Dedifferentiated amniotic fluid mesenchymal stem cell (primary cell): ENCODE measurements around the gene LYPD8.
"Not testable (repeated sequence)": the region's sequence is repeated elsewhere in the genome, so short reads cannot be mapped to it uniquely, and the experiment has no call there.

ENCODE experiments used
- DNase-seq: peaks from one replicate; pipeline ENCODE4 v3.0.0-alpha.2; 2016; ENCODE audit errors: extremely low spot score

The LYPD8 gene, protein sequence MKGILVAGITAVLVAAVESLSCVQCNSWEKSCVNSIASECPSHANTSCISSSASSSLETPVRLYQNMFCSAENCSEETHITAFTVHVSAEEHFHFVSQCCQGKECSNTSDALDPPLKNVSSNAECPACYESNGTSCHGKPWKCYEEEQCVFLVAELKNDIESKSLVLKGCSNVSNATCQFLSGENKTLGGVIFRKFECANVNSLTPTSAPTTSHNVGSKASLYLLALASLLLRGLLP

DNA sequence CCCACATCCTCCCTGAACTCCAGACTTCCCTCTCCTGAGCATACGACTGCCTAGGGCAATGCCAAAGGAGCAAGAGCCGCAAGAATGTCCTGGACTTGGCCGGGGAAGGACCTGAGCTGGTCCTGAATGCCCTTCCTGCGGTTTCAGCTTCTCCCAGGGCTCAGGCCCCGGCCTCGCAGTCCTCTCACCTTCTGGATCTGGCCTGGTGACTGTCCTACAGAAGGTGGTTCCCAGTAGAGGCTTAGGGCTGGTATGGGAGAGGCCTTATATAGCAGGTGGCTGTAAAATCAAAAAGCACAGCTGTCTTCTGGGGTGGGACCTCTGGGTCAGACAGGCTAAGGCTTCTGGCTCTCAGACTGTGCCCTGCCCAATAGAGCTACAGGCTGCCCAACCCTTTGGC, at the start of gene LYPD8:
Gene LYPD8 (minus strand): TSS at position 243 of the 400 bp plus-strand sequence. CDS start 4,678 bp downstream, outside the sequence.
- DNase-seq, result no peak

DNA sequence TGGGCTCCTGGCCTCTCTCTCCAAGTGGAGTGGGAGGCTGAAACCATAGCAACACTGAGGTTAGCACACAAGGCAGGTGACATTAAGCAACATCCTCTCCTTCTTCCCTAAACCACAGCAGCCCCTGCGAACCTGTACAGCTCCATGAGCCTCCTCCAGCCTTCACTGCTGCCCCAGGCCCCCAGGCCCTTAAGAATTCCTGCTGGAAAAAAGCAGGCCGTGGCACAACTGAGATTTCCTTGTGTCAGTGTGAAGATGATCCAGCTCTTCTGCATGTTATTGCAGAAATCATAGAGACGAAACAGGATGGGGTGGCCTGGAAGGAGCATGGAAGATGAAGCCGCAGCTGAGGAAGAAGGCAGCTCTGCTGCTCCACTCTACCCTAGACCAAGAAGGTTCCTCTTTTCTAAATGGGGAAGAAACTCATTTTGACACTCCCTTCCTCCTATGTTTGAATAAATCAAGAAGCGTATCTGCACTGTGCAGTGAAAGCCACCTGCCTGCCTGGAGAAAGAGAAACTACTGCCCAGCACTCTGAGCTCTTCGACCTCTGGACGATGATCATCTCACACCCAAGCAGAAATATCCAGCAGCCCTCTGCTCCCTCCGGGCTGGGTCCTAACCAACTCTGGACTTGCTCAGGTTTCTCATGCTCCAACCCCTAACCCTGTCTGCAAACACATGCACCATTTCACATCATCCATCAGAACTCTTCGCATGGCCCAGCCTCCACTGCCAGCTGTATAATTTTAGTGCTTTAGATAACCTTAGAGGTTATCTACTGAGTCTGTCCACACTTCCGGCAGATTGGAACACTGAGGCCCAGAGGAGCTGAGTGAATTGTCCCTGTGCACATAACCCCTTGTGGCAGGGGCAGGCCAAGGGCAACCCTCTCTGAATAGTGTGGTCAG, 49.5 kb upstream of the LYPD8 start:
- no peak for DNase-seq

- not testable (repeated sequence) for DNase-seq
Observed at GRCh38 chr1:248803501-248803900, 47.9 kb upstream of the LYPD8 start.

DNA sequence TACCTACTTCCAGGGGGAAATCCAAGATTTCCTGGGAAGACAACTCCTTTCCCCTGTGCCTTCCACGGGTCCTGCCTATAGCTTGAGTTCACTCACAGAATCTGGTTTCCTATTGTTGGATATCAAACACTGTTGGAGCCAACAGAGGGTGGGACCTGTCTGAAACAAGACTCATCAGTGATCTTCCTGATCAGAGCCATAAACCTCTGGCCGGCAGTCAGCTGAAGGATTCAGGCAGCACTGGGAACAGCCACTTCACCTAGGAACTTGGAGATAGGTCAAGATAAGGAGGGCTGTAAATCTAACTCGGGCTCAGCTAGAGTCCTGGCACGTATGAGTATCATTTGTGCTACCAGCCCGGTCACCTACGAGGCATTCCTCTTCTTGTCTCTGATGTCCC, 46.9 kb upstream of the LYPD8 start:
- DNase-seq, result no peak

GRCh38 chr1:248800459-248800858, 44.9 kb upstream of the LYPD8 start:
- no peak for DNase-seq

GRCh38 chr1:248798791-248799190, 43.2 kb upstream of the LYPD8 start:
- DNase-seq, result no peak

DNA sequence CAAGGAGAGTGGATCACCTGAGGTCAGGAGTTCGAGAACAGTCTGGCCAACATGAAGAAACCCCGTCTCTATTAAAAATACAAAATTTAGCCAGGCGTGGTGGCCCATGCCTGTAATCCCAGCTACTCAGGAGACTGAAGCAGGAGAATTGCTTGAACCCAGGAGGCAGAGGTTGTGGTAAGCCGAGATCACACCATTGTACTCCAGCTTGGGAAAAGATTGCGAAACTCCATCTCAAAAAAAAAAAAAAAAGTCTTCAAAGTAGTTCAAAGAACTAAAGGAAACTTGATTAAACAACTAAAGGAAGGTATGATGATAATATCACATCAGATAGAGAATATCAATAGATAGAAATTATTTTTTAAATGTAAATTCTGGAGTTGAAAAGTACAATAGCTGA, 39.1 kb upstream of the LYPD8 start:
- not testable (repeated sequence) for DNase-seq

- DNase-seq, result no peak
Observed at GRCh38 chr1:248793592-248793991, 38.0 kb upstream of the LYPD8 start.

DNA sequence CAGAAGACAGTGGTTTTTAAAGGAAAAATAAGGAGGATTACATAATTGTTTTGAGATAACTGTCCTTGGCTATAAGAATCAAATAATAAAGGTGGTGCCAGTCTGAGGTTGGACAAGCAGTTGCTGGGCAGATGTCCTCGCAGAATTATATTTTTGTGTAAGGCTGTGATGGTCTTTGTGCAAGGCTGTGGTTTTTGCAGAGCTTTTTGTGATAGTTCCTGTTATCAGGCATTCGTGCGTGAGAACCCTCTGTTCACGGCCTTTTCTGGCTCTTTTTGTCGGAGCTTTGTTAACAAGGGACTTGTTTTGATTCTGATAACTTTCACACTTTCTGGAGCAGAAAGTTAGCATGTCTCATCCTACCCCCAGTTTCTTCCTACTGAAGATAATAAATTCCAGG, 36.8 kb upstream of the LYPD8 start:
- DNase-seq, result no peak

GRCh38 chr1:248791010-248791409, 35.5 kb upstream of the LYPD8 start:
- DNase-seq, result no peak

DNA sequence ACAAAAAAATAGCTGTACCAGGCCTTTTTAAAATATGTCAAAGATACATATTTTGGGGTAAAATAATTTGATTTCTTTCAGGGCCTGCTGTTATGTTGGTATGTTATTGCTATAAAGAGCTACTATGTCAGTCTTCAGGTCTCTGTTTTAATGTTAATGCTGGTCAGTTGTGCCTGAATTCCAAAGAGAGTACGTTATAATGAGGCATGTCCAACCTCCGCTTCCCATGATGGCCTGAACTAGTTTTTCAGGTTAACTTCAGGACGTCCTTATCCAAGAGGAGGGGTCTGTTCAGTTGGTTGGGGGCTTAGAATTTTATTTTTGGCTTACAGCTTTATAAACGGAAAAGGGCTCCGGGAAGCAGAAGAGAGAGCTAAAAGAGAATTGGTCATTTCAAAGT, 34.9 kb upstream of the LYPD8 start:
- no peak for DNase-seq

- DNase-seq, result not testable (repeated sequence)
Observed at GRCh38 chr1:248789337-248789736, 33.8 kb upstream of the LYPD8 start.

DNA sequence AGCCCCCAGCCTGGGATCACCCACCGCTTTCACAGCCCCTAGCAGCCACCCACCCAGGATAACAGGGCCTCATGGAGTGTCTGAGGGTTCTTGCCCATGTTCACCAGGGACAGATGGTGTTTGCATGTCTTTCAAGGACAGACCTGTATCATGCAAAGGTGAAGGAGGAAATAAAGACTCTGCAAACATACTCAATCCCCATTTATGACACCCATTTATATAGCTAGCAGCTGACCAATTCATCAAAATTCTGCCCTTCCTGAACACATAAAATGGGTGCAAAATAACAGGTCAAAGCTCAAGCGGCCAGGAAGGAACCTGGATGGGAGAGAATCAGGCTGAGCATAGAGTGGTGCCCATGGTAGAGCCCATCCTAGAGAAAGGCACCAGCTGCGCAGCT, 32.8 kb upstream of the LYPD8 start:
- DNase-seq, result no peak

GRCh38 chr1:248787430-248787829, 31.9 kb upstream of the LYPD8 start:
- DNase-seq, result no peak

- no peak for DNase-seq
Observed at GRCh38 chr1:248786156-248786555, 30.6 kb upstream of the LYPD8 start.

DNA sequence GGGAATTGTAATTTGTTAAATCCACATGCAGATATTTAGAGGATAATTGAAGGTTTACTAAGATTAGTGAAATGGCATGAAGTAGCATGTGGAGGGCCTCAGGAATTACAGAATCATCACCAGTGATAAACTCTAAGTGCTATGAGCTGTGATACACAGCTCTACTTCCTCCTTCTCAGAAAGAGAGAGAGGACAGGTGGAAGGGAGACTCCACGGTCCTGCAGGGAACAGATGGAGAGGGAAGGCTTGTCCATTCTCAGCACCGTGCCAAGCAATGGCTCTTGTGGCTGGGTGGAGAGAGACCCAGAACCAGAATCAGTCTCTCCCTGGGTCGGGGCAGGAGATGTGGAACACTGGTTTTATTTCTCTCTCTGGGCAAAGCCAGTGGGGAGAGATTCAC, 27.8 kb upstream of the LYPD8 start:
- no peak for DNase-seq

DNA sequence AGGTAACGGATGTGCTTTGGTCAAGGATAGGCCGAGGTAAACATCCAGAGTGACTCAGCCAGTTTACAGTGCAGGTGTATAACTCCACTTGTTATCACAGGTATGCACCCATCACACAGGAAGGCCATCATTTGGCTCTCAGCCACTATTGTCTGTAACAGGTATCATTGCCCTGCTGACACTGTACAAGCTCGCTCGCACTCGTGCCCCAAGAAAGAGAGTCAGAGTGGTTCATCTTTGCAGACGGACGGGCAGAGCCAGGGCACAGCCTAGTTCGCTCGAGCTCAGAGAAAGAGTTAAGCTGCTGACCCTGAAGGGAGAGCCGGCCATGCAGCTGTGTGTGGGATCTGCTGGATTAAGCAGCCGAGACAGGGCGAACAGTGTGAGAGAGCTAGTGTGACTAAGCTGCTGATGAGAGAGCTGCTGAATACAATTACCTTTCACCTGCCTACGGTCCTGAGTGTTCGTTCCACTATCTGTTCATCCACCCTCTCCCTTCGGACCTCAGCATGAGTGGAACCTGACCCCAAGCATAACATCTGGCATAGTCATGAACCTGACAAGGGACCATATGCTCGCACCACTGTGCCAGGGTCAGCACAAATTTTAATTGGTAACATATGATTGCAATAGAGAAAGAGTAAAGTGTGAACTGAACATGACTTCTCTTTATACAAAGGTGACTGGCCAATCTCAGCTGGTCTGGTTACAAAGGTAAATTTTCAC, 27.0 kb upstream of the LYPD8 start:
- DNase-seq, result no peak

DNA sequence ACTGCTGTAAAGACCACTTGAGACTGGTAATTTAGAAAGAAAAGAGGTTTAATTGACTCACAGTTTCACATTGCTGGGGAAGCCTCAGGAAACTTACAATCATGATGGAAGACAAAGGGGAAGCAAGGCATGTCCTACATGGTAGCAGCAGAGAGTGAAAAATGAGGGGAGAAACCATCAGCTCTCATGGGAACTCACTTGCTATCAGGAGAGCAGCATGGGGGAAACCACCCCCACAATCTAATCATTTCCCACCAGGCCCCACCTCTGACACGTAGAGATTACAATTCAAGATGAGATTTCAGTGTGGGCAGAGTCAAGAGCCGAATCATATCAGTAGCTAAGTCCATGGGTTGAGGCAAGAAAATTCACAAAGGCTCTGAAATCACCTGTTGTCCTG, 23.8 kb upstream of the LYPD8 start:
- no peak for DNase-seq

- no peak for DNase-seq
Observed at GRCh38 chr1:248778906-248779305, 23.3 kb upstream of the LYPD8 start.

DNA sequence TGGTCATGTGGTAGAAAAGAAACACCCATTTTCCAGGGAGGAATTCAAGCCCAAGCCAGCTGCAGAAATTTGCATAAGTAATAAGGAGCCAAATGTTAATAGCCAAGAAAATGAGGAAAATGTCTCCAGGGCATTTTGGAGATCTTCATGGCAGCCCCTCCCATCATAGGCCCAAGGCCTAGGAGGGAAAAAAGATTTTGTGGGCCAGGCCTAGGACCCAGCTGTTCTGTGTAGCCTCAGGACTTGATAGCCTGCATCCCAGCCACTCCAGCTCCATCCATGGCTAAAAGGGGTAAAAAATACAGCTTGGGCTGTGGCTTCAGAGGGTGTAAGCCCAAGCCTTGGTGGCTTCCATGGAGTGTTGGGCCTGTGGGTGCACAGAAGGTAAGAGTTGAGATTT, 21.4 kb upstream of the LYPD8 start:
- no peak for DNase-seq

DNA sequence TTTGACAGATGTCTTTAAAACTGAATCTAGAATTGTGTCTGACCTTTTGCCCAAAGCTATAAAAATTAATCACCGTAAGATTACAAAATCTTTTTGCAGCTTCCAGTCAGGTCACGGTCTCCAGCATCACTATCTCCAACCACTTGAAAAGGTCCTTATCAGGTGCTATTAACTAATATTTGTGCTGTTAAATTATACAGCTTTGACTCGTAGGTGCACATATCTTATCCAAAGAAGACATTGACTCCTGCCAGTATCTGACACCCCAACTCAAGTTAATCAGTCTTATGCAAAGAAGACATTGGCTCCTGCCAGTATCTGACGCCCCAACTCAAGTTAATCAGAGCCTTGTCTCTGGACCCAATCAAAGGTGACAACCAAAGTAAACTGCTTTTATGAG, 19.9 kb upstream of the LYPD8 start:
- DNase-seq, result no peak

DNA sequence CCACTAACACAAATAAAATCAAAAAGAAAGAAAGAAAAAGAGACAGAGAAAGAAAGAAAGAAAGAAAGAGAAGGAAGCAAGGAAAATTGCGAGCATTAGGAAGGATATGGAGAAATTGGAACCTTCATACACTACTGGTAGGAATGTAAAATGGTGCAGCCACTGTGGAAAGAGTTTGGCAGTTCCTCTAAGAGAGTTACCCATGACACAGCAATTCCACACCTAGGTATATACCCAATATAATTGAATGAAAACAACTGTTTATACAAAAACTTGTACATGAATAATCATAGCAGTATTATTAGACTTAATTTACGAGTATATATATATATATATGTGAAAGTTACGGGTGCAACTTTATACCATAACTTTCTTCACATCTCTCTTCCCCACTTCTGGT, 4.1 kb upstream of the LYPD8 start:
- no peak for DNase-seq

DNA sequence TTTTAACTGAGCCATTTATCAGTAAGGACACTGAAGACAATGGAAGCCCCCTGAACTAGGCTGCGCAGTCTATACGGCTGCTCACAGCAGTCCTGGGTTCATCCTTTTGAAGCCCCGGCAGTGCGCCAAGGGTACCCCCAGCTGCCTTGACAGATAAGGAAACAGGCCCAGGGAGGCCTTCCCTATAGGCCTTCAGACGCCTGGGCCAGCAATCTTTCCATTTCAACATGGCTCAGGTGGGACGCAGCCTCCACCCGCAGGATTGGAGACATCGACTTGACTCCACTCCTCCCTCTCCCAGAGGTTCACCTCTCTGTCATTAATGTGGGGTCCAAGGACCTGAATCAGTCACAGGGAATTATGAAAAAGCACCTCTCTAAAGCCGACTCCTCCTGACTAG, 2.8 kb upstream of the LYPD8 start:
- DNase-seq, result no peak
